H1 (cell line): ENCODE data around the gene CD38. TPM values are rescaled to one million over a fixed set of nuclear protein-coding genes. Genes with fewer than 3 reads are reported as not detected.

Source experiments
- CTCF ChIA-PET: fragments of 300-600 bp; sonication (Branson Sonifier 250); formaldehyde crosslinking; loops from one replicate; lab custom pipeline; 2021; ENCODE audit not compliant: partially characterized antibody; lab: Charles Lee
- POLR2A ChIA-PET: fragments of 300-600 bp; sonication (Branson Sonifier 250); formaldehyde crosslinking; loops from one replicate; lab custom pipeline; 2021; ENCODE audit warnings: inconsistent platforms; ENCODE audit not compliant: partially characterized antibody; lab: Charles Lee
- DNase-seq, 2 experiments: peaks; one replicate each; pipeline versions ENCODE4 v3.0.0 to v3.0.0-alpha.2; 2010 to 2022; ENCODE audit warnings: low spot score in 2 of 2, low read depth in 1 of 2, mixed read lengths in 1 of 2
- FAIRE-seq: peaks from 2 replicates; lab custom pipeline; 2011; peaks lifted over from hg19 to GRCh38; lab: Jason Lieb, UNC
- H2AFZ ChIP-seq: 2 replicates; pipeline ENCODE4 v1.8.1; 2012; ENCODE audit warnings: low read length, inconsistent platforms
- H2AK5ac ChIP-seq: 2 replicates; pipeline ENCODE4 v1.6.1; 2013; ENCODE audit warnings: low read depth, low read length
- H2BK120ac ChIP-seq: replicated peaks from 2 replicates; pipeline ENCODE3; 2013; ENCODE audit warnings: low read depth, low read length, inconsistent platforms
- H2BK12ac ChIP-seq: 2 replicates; pipeline ENCODE4 v1.6.1; 2013; ENCODE audit warnings: low read depth, low read length
- H2BK15ac ChIP-seq: 2 replicates; pipeline ENCODE4 v1.6.1; 2013; ENCODE audit warnings: low read length
- H2BK20ac ChIP-seq: 2 replicates; pipeline ENCODE4 v1.6.1; 2013; ENCODE audit warnings: low read length
- H2BK5ac ChIP-seq: 2 replicates; pipeline ENCODE4 v1.6.1; 2013; ENCODE audit warnings: low read depth, low read length
- H3K14ac ChIP-seq: 2 replicates; pipeline ENCODE4 v1.6.1; 2013; ENCODE audit warnings: inconsistent platforms; ENCODE audit not compliant: insufficient read length
- H3K18ac ChIP-seq: 2 replicates; pipeline ENCODE4 v1.6.1; 2013; ENCODE audit warnings: low read length; ENCODE audit errors: extremely low read depth
- H3K23ac ChIP-seq: 2 replicates; pipeline ENCODE4 v1.6.1; 2013; ENCODE audit warnings: inconsistent platforms; ENCODE audit not compliant: insufficient read length
- H3K23me2 ChIP-seq: 2 replicates; pipeline ENCODE4 v1.6.1; 2013; ENCODE audit warnings: low read depth, low read length
- H3K27ac ChIP-seq: 2 replicates; pipeline ENCODE4 v1.6.1; 2011; ENCODE audit warnings: low read depth, low read length, inconsistent platforms
- H3K27me3 ChIP-seq, 4 experiments: replicated peaks in 1 of 4; 1 replicate in 1 of 4; 2 replicates in 3 of 4; pipeline versions ENCODE4 v1.6.1 to v1.8.1; 2011 to 2013; ENCODE audit warnings: low read length in 3 of 4, mild to moderate bottlenecking in 3 of 4, inconsistent platforms in 2 of 4, mixed read lengths in 2 of 4, moderate library complexity in 1 of 4; ENCODE audit not compliant: control insufficient read depth in 3 of 4, insufficient read depth in 3 of 4; ENCODE audit errors: extremely low read depth in 1 of 4
- H3K36me3 ChIP-seq, 4 experiments: 2 replicates each; pipeline versions ENCODE4 v1.6.1 to v1.8.1; 2011 to 2013; ENCODE audit warnings: mild to moderate bottlenecking in 4 of 4, low read length in 3 of 4, moderate library complexity in 2 of 4, control low read depth in 1 of 4, inconsistent platforms in 1 of 4; ENCODE audit not compliant: insufficient read depth in 4 of 4, control insufficient read depth in 2 of 4
- H3K4ac ChIP-seq: replicated peaks from 2 replicates; pipeline ENCODE3; 2013; ENCODE audit warnings: low read length, low read depth, mixed read lengths, inconsistent platforms; ENCODE audit not compliant: insufficient read length
- H3K4me1 ChIP-seq, 4 experiments: replicated peaks in 1 of 4; 1 replicate in 1 of 4; 2 replicates in 3 of 4; pipeline versions ENCODE4 v1.6.1 to v1.8.1; 2011 to 2013; ENCODE audit warnings: low read length in 3 of 4, inconsistent platforms in 2 of 4, mixed read lengths in 1 of 4; ENCODE audit not compliant: insufficient read depth in 4 of 4, control insufficient read depth in 3 of 4
- H3K4me2 ChIP-seq, 2 experiments: 2 replicates each; pipeline versions ENCODE4 v1.6.1 to v1.8.1; 2011 to 2013; ENCODE audit warnings: low read depth in 2 of 2, low read length in 2 of 2, control low read depth in 1 of 2, inconsistent platforms in 1 of 2, mild to moderate bottlenecking in 1 of 2; ENCODE audit not compliant: insufficient read depth in 1 of 2
- H3K4me3 ChIP-seq, 4 experiments: fragments of 200-600, 300-600 bp in 1 of 4; sonication (generic), shearing (Covaris generic), sonication (Bioruptor Twin) in 1 of 4; 2 replicates each; pipeline versions ENCODE4 v1.5.1 to v1.8.1; 2011 to 2016; ENCODE audit warnings: low read length in 4 of 4, low read depth in 3 of 4, control low read depth in 2 of 4, inconsistent platforms in 2 of 4, mild to moderate bottlenecking in 2 of 4, mixed read lengths in 1 of 4, moderate library complexity in 1 of 4; ENCODE audit not compliant: insufficient read depth in 2 of 4; ENCODE audit errors: extremely low read depth in 1 of 4
- H3K56ac ChIP-seq: replicated peaks from 2 replicates; pipeline ENCODE3; 2013; ENCODE audit warnings: low read depth, mild to moderate bottlenecking, mixed read lengths, low read length, inconsistent platforms; ENCODE audit not compliant: insufficient read length
- H3K79me1 ChIP-seq: 2 replicates; pipeline ENCODE4 v1.6.1; 2013; ENCODE audit warnings: low read depth, low read length, control low read depth
- H3K79me2 ChIP-seq, 2 experiments: 2 replicates each; pipeline versions ENCODE4 v1.6.1 to v1.8.1; 2012 to 2013; ENCODE audit warnings: low read length in 2 of 2, mild to moderate bottlenecking in 2 of 2, inconsistent platforms in 1 of 2; ENCODE audit not compliant: insufficient read depth in 2 of 2, control insufficient read depth in 1 of 2
- H3K9ac ChIP-seq, 4 experiments: replicated peaks in 1 of 4; 1 replicate in 1 of 4; 2 replicates in 3 of 4; pipeline versions ENCODE4 v1.6.1 to v1.8.1; 2011 to 2013; ENCODE audit warnings: low read depth in 3 of 4, low read length in 3 of 4, control low read depth in 2 of 4, mild to moderate bottlenecking in 2 of 4, moderate library complexity in 2 of 4, inconsistent platforms in 1 of 4; ENCODE audit errors: extremely low read depth in 1 of 4
- H3K9me3 ChIP-seq, 2 experiments: 2 replicates each; pipeline versions ENCODE4 v1.6.1 to v1.8.1; 2012 to 2013; ENCODE audit warnings: mild to moderate bottlenecking in 2 of 2, moderate library complexity in 2 of 2, control low read depth in 1 of 2, inconsistent platforms in 1 of 2, low read depth in 1 of 2, low read length in 1 of 2, mixed read lengths in 1 of 2; ENCODE audit not compliant: insufficient read depth in 2 of 2
- H4K20me1 ChIP-seq, 2 experiments: replicated peaks in 1 of 2; 2 replicates each; pipeline versions ENCODE3 to v1.8.1; 2011 to 2013; ENCODE audit warnings: inconsistent platforms in 2 of 2, low read length in 2 of 2, mild to moderate bottlenecking in 1 of 2; ENCODE audit not compliant: insufficient read depth in 2 of 2, control insufficient read depth in 1 of 2
- H4K5ac ChIP-seq: 2 replicates; pipeline ENCODE4 v1.6.1; 2013; ENCODE audit warnings: low read length, low read depth, mixed read lengths, inconsistent platforms; ENCODE audit not compliant: insufficient read length
- H4K8ac ChIP-seq: 2 replicates; pipeline ENCODE4 v1.8.0; 2013; ENCODE audit warnings: mild to moderate bottlenecking, moderate library complexity, low read length, inconsistent platforms; ENCODE audit not compliant: insufficient read depth; ENCODE audit errors: extremely low read depth
- H4K91ac ChIP-seq: replicated peaks from 2 replicates; pipeline ENCODE3; 2013; ENCODE audit warnings: low read length, mixed read lengths, inconsistent platforms; ENCODE audit not compliant: insufficient read length
- KDM4A ChIP-seq: IDR thresholded peaks from one replicate; pipeline ENCODE4 v1.7.1; 2012; ENCODE audit warnings: low read depth, mild to moderate bottlenecking, moderate library complexity, low read length, inconsistent platforms; ENCODE audit not compliant: severe bottlenecking
- WGBS, 2 experiments: shearing (Covaris generic) in 1 of 2; methylation state at CpG; one replicate each; pipeline versions ENCODE4 v1.1.6 to v1.1.7; 2013 to 2015; ENCODE audit warnings: low lambda C conversion rate in 2 of 2, mixed read lengths in 2 of 2, inconsistent platforms in 1 of 2, low coverage in 1 of 2, missing lambda C conversion rate in 1 of 2; ENCODE audit not compliant: insufficient replicate concordance in 2 of 2, insufficient coverage in 1 of 2, insufficient read length in 1 of 2; ENCODE audit errors: extremely low coverage in 1 of 2, missing lambda C conversion rate in 1 of 2; 5-methylcytosine and 5-hydroxymethylcytosine counted together
- polyA plus RNA-seq, 7 experiments: library from polyadenylated mRNA; depleted of rRNA in 3 of 7; stranded (reverse) in 5 of 7; unstranded in 2 of 7; fragments of >200 nt in 5 of 7; fragments of 200-250 nt in 2 of 7; gene quantifications; 1 replicate in 5 of 7; 2 replicates in 1 of 7; 4 replicates in 1 of 7; pipeline versions ENCODE4 v1.2.1 to v1.2.3, GENCODE V29; 2011 to 2013; ENCODE audit warnings: missing spikeins in 2 of 7, mixed read lengths in 2 of 7
- total RNA-seq: library from RNA; stranded (reverse); fragmentation: NEBNext Ultra II Directional; extraction: Animal tissue kit (Norgen Biotek cat#: 25700); gene quantifications from 2 replicates; pipeline ENCODE4 v1.2.1, GENCODE V29; 2021

The CD38 gene
- total and polyA plus RNA-seq, 2 of the 8 experiments (the other 6 are each of a cell fraction or from before 2014, with no cell fraction given): 0.14 to 0.24 TPM

DNA sequence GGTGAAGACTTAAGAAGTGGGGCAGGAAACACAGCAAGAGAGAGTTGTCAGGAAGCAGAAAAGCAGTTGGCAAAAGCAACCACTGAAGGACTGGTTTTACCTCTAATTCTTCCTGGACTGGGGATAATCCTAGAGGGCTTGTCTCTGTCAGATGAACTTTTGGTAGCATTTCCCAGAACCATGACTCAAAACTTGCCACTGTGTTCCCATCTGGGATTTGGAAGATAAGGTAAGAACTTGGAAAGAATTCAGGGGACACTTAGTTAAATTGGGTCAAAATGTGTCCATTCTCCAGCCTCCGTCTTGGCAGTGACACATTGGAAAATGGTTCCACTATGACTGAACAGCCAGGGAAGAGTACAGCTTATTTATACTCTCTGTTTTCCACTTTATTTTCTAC lies 55.7 kb downstream of the CD38 start:
- H3K79me1 ChIP-seq: no peaks in the 10 kb centered on the region
- no peak overlapping the region for H4K91ac ChIP-seq
- DNase-seq (no peak), FAIRE-seq (no peak)
- no peak overlapping the region for H2BK15ac ChIP-seq
- H2BK20ac ChIP-seq: no peak overlapping the region
- H2BK12ac ChIP-seq: no peak overlapping the region
- H2AFZ ChIP-seq: no peak overlapping the region
- ChIA-PET CTCF (interaction anchor here (2.0 kb wide), 1 partner anchor 49 kb away, joined by 4 read pairs; no protein-coding TSS in a partner anchor), POLR2A (no interaction called here)
- H3K4me3 ChIP-seq: no peak overlapping the region
- TF ChIP-seq KDM4A: no peak
- H3K9ac ChIP-seq: no peak overlapping the region
- H3K4me2 ChIP-seq: no peak overlapping the region
- H3K56ac ChIP-seq: no peak overlapping the region
- no peak overlapping the region for H4K8ac ChIP-seq
- H3K9me3 ChIP-seq: no peaks in the 10 kb centered on the region
- H4K20me1 ChIP-seq: no peaks in the 10 kb centered on the region
- no peak overlapping the region for H2AK5ac ChIP-seq
- no peak overlapping the region for H4K5ac ChIP-seq
- H3K4ac ChIP-seq: no peak overlapping the region
- H3K18ac ChIP-seq: no peak overlapping the region
- no peak overlapping the region for H3K27ac ChIP-seq
- no peak overlapping the region for H3K14ac ChIP-seq
- H3K36me3 ChIP-seq: no peaks in the 10 kb centered on the region
- H3K27me3 ChIP-seq: no peaks in the 10 kb centered on the region
- WGBS, 2 experiments: 95% methylated on average over 1 of the region's 1 CpG; no CpG with 5 or more reads in 1 of the 2 experiments
- no peaks in the 10 kb centered on the region for H3K4me1 ChIP-seq
- H3K23ac ChIP-seq: no peak overlapping the region
- no peaks in the 10 kb centered on the region for H3K79me2 ChIP-seq
- no peak overlapping the region for H2BK120ac ChIP-seq
- no peaks in the 10 kb centered on the region for H3K23me2 ChIP-seq
- H2BK5ac ChIP-seq: no peak overlapping the region
